Measurements from ENCODE around the gene PLD4.

- TF ChIP-seq CTCF (IDR thresholded peaks at IDR 0.05) (no peak), POLR2A (IDR thresholded peaks at IDR 0.05) (no peak)
These were observed 25.7 kb upstream of the PLD4 start for GRCh38 chr14:104898870-104899510.

All from Peyer's patch (tissue), 4 donors.